Mammary epithelial cell (primary cell): ENCODE data around the gene TMEM187.

Experiments used
- CTCF ChIP-seq, 2 donors: IDR thresholded peaks in 1 of 2; conservative IDR thresholded peaks in 1 of 2; 2 replicates each; pipeline ENCODE4 v1.5.1; 2011 to 2012; ENCODE audit warnings: inconsistent platforms in 2 of 2, low read length in 2 of 2, mild to moderate bottlenecking in 2 of 2, control low read depth in 1 of 2, low read depth in 1 of 2; ENCODE audit not compliant: insufficient read depth in 1 of 2; ENCODE audit errors: extremely low read depth in 1 of 2
- EZH2 ChIP-seq: IDR thresholded peaks from 2 replicates; pipeline ENCODE4 v1.6.1; 2012; ENCODE audit warnings: low read length, inconsistent platforms, borderline replicate concordance

DNA sequence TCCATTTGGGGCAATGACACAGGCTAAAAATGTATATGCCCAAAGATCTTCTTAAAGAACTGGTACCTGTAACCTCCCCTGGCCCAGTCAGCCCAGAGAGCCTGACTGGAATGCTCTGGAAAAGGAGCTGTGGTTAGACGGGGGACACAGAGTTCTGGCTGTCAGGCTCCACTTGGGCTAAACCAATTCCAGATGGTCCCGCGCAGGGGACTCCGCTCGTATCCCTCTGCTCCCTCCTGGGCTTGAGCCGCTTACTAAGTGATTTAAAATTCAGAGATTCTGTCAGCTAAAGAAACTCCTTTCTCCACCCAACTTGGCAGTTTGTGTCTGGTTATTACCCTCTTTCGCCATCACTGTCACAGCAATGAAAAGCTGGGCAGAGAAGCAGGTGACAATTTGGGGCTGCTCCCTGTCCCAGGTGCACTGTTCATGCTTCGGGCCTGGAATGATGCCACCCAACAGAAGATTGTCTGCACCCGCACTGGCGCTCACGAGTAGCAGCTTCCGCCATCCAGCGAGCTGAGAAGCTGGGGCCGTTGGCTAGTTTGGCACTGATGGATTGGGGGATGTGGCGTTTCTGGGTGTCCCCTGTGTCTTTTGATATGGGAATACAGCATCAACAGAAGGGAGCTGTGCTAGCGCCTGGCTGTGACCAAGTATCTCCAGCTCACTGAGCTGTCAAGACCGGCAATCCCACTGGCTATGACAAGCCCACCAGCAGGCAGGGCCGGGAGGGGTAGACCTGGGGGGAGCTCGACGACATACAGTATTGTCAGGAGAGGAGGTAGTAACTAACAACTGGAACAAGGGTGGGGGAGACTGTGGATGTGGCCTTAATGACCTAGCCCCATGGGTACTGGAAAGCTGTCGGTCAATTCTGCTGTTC lies 53.8 kb downstream of the TMEM187 start:
- TF ChIP-seq CTCF (conservative IDR thresholded peaks at IDR 0.05 in 1 of 2, IDR thresholded peaks at IDR 0.05 in 1 of 2; ENCODE audit: extremely low read depth in 1 of 2, insufficient read depth in 1 of 2, low read depth in 1 of 2, low read length in 2 of 2) (no peak), EZH2 (no peak)
